ENCODE data around the gene UACA.

UACA gene

DNA sequence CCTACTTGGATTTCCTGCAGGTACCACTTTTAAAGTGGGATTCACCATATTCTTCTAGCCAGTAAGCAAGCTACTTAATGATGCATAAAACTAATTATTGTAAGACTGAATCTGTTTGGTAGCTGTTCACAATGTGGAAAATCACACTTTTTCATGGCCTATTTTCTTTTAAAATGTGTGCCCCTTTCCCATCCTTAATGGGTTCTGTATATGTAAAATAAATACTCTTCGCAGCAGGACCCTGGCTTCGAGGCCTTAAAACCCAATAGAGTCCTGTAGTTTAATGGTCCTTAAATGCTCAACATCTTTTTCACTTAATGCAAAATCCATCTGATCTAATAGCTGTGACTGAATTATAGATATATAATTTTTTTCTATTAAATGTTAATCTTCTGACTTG, 111.0 kb downstream of the UACA start:
- no peak for DNase-seq

GRCh38 chr15:70651303-70651845, 112.0 kb downstream of the UACA start:
- no peak for DNase-seq

DNA sequence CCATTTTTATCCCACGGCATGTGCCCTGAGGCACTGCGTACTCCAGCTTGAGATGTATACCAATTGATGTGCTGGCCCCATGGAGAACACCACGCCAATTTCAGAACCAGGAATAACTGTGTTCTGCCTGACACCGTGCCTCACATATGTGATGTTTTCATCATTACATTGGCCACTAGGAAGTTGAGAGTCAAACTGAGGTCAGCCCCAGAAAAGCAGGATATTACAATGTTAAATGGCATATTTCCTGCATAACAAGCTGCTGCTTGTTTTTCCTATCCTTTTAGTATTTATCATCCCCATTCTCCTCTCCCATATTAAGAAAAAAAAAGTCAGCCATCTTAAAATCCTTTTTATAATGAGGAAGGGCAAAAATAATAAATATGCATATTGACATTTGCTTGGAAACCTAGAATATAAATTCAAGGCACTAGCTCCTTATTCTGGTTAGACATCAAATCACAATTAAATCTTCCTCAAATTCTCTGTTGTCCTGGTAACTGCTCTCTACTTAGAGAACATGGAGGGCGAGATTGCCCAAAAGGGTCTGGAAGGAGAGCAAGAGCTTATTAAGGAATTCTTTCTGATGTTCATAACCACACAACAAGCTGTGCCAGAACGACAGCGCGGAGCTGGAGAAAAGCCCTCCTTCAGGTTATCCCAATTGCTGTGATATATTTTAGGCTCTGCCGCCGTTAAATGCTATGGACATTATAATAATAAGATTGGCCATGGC, 112.6 kb downstream of the UACA start:
- no peak for DNase-seq

- no peak for DNase-seq
These were observed 116.0 kb downstream of the UACA start for GRCh38 chr15:70647396-70647795.

DNA sequence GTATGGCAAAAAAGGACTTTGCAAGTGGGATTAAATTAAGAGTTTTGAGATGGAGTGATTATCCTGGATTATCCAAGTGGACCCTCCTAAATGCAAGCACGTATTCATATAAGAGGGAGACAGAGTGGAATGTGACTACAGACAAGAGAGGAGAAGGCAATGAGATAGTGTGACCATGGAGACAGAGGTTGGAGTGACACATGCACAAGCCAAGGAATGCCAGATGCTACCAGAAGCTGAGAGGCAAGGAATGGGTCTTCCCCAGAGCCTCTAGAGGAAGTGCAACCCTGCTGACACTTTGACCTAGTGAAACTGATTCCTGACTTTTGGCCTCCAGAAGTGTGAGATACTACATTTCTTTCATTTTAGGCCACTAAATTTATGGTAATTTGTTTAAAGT, 117.2 kb downstream of the UACA start:
- no peak for DNase-seq

GRCh38 chr15:70643783-70644125, 119.6 kb downstream of the UACA start:
- no peak for DNase-seq

DNA sequence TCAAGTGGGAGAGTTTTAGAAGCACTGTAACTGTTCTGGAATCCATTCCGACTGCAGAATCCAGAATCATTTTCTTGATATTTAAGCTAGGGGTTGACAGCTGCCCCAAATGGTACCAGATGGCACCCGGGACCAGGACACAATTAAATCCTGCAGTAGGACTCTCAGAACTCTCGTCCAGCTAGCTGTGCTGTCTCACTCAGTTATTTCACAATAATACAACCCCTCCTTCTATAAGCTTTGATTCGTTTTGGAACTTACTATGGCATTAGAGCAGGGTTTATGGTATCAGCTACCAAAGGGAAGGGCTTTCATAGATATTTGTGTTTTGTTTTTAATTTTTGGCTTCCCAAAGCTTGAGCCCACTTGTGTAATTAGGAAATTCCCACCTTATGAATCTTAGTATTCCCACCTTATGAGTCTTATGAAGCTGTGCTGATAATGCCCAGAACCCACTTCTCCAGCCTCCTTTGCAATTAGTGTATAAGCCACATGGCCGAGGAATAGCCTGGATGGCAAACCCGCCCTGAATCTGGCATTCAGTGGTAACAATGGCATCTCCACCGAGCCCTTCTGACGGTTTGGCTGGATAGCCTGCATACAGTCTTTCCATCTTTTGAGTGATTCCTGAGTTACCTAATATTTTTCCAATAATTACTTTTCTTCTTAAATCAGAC, 120.1 kb downstream of the UACA start:
- no peak for DNase-seq

DNA sequence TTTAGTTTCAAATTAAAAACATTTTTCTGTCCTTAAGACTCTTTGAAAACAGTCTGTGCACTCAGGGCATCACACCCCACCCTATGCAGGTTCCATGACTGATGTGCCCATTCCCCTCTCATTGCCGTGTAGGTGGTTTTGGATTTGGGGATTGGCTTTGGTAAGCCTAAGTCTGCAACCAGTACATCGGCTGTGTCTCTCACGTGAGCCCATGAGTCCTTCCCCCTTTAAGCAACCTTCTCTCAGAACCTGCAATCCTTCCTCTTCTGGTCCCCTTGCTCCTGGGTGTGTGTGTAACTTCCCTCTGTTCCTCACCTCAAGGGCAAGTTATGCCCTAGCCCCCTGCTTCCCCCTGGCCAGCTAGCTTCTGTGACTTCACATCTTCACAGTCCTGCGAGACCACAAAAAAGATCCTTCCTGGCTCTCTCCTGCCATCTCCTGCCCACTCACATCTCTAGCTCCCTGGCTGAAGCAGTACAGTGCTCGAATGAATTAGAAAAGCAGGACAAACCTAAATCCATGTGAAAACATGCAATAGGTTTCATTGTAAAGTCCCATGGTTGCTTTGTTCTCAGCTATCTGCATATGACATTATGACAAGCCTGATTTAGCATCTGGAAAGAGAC, 126.7 kb downstream of the UACA start:
- no peak for DNase-seq

- no peak for DNase-seq
These were observed 127.5 kb downstream of the UACA start for GRCh38 chr15:70635895-70636294.

DNA sequence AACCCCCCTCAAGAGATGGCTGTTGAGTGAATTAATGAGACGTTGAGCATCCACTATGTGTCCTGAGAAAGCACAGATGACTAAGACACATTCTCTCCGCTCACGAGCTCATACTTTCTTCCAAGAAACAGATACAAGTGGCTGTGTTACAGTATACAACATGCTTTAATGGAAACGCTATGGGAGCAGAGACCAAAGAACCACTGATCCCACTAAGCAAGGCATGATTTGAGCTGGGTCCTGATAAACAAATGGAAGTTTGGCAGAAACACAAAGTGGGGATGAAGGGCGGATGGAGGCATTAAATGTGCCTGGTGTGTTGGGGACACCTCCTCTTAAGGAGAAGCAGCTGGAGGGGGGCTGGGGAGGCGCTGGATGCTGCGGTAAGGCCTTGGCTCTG, 129.4 kb downstream of the UACA start:
- DNase-seq, result no peak

GRCh38 chr15:70633103-70633831, 130.1 kb downstream of the UACA start:
- DNase-seq, result no peak

DNA sequence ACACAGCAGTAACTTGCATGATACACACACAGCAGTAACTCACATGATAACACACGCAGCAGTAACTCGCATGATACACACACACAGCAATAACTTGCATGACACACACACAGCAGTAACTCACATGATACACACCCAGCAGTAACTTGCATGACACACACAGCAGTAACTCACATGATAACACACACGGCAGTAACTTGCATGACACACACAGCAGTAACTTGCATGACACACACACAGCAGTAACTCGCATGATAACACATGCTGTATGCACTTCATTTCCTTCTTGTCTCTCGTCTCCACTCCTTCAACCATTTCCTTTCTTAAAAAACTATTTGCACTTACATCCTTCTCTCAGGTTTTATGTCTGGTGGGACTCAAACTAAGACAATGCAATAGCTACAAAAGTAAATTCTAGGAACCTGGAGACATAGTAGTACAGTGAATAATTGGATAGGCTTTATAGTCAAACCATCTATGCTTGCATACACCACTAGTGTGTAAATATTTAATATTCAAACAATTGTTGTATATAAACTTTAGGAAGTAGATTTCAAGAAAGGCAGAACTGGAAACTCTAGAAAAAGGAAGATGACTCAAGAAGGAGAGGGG, 130.8 kb downstream of the UACA start:
- no peak for DNase-seq

- DNase-seq, result no peak
These were observed 131.3 kb downstream of the UACA start for GRCh38 chr15:70632079-70632478.

- DNase-seq, result no peak
These were observed 133.6 kb downstream of the UACA start for GRCh38 chr15:70629735-70630273.

DNA sequence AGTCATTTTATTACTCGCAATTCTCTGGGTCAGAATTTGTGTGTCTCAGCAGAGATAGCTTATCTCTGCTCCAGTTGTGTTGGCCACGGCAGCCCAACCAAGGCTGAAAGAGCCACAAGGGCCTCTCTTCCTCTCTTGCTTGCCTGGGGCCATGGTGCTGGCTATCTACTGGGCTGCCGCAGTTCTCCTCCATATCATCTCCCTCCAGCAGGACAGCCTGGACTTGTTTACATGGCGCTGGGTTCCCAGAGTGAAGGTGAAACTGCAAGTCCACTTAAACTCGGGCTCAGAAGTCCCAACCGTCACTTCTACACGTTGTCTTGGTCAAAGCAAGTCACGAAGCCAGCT, 134.8 kb downstream of the UACA start:
- no peak for DNase-seq

GRCh38 chr15:70627734-70628548, 135.4 kb downstream of the UACA start:
- no peak for DNase-seq

DNA sequence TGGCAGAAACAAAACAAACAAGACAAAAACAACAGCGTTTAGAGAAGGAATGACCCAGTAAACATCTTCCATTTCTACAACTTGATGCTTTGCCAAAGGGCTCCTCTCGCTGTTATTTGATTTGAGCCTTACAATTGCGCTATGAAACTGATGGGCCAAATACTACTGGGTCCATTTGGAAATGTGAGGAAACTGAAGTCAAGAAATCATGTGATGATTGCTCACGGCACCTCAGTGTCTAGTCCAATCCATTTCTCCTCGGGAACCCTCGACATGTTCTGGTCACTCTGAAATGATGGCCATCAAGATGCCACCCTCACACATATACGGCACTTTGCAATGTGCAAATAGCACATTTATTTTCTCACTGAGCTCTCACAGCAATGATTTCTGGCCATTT, 136.0 kb downstream of the UACA start:
- no peak for DNase-seq

- DNase-seq, result peak in 1 of 2 donors; percentile 35
These were observed 137.9 kb downstream of the UACA start for GRCh38 chr15:70625438-70625837.

GRCh38 chr15:70625011-70625410, 138.3 kb downstream of the UACA start:
- DNase-seq, result no peak

- DNase-seq, result no peak
These were observed 144.4 kb downstream of the UACA start for GRCh38 chr15:70618929-70619328.

- DNase-seq, result no peak
These were observed 145.5 kb downstream of the UACA start for GRCh38 chr15:70617911-70618287.

Measured in inflammatory macrophage treated with lipopolysaccharide for 1 hour (primary cell).